Activated CD4-positive, CD25-positive, alpha-beta regulatory T cell treated with anti-CD3 and anti-CD28 coated beads, Interleukin-2, amount 50 U/mL, for 24 hours (primary cell): ENCODE measurements around the gene INSIG2.

ENCODE experiments used
- ATAC-seq, 2 donors: fragments of 150-1000 bp; cut with Tn5 transposase; one replicate each; pipeline ENCODE4 v1.10.0; 2021; ENCODE audit warnings: mild to moderate bottlenecking in 1 of 2, moderate library complexity in 1 of 2

Gene INSIG2

DNA sequence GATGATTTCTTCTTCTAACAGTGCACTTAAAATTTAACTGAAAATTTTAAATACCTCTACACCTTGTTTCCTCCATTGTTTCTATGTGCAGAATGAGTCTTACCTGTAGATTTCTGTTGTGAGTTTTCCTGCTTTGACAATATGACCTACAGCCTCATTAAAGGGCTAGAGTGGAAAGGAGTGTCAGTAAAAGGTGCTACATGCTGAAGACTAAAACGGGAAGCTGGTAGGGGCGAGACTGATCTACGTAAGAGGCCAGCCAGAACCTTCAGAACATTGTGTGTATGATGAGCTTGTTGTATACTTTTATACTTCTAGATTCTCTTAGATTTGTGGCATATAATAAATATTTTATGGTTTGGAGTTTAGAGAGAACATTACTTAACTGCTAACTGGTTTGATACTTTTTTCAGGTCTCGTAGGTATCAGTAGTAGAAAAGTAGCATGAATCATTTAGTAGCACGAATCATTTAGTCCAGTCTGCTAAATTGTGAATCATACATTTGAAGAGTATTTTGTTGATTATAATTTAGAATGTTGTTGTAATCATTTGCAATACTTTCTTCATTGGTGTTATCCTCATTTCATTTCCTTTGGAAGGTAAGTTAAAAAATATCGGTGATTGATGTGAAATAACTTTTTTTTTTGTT, 14.3 kb downstream of the INSIG2 start:
- peak in 1 of 2 donors; percentile 76 for ATAC-seq

DNA sequence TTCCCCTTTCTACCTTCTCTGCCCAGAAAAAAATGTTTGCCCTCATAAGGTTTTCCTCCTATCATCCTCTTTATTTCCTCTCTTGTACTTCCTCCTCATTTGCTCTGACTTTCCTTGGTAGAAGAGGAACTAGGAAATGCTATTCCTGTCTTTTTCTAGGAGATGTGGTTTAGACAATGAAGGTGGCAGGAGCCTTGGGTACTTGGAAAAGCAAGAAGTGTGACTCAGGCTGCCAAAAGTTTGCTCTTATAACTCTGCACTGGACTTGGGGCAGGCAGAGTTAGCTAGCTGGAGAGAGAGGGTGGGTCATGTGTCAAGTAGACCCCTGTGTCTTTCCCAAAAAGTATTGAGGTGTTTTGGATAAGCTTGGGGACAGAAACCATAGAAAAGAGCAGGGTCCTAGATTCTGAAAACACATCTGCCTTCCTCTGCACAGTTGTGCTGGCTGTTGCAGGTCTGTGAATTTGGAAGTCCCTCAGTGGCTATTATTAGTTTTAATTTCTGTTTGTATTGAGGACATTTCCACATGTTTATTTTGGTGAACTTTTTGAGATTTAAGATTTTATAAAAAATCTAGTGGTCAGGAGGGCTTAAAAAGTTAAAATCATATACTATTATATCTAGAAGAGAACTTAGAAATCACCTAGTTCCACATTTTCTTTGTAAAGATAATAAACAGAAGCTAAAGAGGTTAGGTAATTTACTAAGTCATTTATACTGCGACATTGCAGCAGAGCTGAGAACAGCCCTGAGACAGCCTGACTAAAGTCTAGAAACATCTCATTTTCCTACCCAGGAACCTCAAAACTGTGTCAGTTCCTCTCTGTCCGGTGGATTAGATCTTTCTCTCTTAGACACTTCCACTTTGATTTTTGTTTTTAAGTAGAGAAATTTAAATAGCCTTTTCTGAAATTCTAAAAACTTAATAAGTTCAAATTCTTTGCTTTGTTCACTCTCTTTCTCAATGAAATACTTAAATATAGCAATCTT, 16.0 kb downstream of the INSIG2 start:
- peak in 1 of 2 donors; percentile 38 for ATAC-seq

DNA sequence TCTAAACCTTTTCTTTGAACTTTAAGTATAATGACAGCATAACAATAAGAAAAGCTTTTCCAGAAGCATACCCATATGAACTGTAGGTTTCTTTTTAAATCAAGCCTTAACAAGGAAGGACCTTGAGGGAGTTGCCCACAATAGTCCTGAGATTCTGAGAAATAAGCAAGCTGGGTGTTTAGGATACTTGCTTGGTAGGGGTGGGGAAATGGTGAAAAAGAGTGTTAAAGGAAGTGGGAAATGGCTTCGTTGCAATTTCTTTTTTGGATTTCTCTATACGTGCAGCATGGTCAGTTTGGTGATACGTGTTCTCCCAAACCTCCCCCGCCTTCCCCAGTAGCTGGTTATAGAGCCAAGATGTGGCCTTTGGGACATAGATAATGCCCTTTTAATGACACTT, 17.2 kb downstream of the INSIG2 start:
- no peak for ATAC-seq

DNA sequence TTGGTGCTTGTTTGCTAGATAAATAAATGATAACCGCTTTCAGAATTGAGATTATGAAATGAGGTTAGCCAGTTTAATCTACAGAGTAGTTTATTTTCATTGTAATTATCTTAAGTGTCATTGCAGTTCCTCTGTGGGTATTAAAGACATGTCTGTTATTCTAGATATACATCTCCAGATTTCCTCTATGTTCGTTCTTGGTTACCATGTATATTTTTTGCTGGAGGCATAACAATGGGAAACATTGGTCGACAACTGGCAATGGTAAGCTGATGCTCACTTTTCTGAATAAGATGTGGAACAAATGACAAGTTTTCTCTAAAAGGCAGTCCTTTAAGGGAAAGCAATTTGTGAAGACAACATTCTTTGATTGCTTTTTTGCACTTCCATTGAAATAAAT, 18.7 kb downstream of the INSIG2 start:
- ATAC-seq = no peak

DNA sequence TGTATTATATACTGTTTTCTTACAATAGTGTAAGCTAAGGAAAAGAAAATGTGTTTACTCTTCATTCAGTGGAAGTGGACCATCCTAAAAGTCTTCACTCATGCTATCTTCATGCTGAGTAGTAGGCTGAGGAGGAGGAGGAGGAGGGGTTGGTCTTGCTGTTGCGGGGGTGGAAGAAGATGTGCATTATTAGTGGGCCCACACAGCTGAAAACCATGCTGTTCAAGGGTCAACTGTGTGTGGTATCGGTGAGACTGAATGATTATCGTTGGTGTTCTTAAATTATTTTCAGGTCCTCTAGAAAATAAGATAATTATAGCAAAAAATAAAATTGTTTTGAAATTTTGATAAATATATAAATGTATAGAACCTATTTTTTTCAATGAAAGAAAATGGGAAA, 22.0 kb downstream of the INSIG2 start:
- no peak for ATAC-seq

DNA sequence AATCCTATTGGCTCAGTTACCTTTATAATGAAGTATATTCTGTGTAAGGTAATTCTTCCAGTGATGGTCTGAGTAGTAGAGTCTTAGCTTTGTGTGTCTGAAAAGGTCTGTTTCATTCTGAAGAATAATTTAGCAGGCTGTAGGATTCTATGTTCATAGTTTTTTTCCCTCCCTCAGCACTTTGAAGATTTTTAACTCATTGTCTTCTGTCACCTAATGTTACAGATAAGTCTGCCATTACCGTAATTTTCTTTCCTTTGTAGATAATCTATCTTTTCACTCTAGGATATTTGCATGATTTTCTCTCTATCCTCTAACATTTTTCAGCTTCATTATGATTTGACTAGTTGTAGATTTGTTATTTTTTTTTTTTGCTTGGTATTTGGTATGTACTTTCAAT, 22.7 kb downstream of the INSIG2 start:
- no peak for ATAC-seq

DNA sequence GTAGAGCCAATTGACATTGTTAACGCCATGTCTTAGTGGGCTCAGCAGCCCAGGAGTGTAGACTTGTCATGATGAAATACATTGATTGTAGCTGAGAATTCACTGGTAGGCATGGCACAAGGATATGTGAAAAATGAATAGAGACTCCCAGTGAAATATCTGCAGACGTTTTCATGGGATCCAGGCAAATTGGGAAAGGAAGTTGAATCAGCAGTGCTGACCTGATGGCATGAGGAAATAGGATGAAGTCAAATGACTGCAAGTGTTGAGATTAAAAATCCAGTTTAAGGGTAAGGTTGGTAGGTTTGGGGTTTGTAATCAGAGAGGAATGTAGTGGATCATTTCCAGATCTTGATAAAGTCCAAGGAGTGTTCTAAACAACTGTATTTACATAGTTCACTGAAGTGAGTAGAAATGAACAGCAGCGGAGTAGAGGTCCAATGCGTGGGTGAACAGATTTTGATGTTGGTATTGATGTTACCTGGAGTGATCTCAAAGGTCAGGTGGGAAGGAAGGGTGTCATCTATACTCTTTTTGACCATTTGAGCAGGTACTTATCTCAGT, 24.6 kb downstream of the INSIG2 start:
- ATAC-seq = no peak

DNA sequence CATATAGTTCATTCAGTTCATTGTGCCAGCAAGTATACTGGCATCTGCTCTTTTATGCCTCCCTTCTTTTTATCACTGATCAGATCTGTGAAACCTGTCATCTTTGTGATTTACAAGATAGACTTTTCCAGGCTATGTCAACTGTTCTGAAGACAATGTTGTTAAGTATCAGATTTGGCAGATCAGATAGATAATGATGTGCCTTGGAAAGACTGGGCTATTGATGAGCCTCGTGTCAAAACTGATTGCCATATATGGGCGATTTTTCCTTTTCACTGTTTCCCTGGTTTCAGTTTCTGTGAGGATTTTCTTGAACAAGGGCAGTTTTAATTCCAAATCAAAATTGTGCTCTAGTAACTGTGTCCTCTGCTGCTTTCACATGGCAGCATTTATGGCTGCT, 26.6 kb downstream of the INSIG2 start:
- no peak for ATAC-seq

DNA sequence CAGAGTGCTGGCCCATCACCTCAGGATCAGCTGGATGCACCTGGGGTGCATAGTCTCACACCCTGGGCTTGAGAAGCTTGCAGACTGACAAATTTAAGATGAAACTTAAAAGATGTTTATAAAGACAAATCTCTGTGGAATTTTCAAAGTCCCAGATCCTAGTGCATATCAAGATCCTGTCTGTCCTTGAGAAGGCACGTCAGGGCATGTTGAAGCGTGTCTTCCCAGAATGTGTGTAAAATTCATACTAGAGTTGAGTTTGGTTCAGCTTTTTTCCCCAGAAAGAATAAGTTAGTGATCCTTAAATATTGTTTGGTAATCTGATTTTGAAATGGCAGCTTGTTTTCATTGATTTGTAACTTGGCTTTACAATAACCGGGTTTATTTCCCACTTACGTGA, 27.5 kb downstream of the INSIG2 start:
- no peak for ATAC-seq

DNA sequence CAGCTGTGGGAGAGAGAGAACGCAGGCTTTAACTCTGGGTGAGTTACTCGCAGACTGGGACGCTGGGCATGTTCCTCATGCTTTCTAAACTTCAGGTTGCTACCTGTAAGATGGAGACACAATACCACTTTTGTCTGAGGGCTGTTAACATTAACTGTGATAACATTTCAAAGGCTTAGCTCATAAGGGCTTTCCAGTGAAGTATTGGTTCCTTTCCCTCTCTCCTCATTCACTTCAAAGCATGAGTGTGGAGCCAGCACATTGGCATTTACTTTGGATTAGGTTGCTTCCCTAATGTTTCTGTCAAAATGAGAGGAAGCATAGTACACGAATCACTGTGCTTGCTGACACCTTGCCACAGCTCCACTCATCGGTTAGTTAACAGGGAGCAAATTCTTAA, 30.2 kb downstream of the INSIG2 start:
- no peak for ATAC-seq

DNA sequence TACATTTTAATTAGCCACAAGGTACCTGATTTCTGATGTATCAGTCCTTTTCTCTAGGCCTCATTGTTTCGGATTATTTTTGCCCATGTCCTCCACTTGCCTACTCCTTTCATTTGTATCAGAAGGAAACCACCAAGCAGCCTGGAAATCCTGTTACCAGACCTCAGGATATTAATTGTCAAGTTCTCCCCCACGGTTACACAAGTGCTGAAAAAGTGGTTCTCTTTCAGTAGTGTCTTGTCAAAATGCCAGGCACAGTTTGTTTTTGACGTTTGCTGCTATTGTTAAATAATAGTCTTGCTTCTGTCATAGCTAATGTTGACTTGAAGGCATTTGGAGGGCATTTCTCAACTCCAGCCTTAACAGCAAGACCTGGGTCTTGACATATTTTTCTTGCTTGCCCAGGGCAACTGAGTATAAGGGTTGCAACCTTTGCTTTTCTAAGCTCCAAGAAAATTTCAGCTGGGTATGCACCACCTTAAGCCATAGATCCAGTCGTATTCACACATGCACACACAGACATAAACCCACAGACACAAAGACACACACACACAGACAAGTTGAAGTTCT, 31.0 kb downstream of the INSIG2 start:
- no peak for ATAC-seq

DNA sequence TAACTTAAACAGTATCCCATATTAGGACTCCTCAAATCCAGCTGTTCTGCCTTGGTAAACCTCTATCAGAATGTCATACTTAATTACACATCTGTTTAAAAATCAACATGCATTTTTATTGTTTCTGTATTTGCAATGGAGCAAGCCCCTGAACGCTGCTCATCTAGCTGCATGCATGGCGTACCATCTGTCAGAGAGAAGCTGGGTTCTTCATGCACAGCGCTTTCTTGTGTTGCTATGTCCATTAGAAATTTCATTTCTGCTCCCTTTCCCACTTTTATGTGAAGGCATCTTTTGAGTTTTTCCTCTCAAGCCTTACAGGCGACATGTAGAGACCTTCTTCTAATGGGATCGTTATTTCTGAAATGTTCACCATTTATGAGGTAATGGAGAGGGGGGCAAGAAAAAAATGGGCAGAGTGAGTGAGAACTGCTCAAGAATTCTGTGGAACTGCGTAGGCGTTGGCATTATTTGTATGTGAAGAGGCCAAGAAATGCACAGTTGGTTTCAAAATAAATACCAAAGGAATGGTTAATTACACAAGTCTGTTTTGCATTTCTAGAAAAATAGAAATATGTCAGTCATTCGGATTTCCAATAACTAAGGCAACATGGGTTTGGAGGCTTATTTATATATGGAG, 31.6 kb downstream of the INSIG2 start:
- ATAC-seq = no peak

DNA sequence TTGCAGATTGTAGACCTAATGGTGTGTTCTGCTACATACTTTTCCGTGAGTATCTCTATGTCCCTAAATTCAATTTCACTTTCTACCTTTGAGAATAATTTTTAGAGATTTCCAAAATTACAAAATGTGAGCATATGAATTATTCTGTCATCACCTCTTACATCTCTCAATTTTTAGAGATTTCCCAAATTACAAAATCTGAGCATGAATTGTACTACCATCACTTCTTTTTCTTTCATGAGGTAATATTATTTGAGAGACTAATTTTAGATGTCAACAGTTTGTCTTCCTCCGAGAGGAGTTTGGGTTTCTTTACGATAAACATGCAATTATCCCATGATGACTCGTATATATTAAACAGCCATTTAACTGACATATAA, 32.1 kb downstream of the INSIG2 start:
- no peak for ATAC-seq

DNA sequence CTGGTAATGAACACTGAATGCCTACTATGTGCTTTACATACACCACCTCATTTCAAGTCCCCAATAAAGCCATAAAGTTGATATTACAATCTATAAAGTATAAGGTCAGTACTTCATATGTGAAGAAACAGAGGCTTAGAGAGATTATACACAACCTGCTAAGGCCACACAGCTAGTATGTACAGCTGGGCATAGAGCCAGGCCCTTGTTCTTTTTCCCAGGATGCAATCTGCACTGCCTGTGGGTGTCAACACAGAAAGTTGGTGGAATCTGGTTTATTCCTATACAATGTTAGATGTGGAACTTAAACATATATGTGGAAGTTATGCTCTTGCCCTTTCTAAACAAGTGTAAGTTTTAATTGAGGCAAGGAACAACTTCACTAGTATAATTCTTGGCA, 32.8 kb downstream of the INSIG2 start:
- no peak for ATAC-seq

DNA sequence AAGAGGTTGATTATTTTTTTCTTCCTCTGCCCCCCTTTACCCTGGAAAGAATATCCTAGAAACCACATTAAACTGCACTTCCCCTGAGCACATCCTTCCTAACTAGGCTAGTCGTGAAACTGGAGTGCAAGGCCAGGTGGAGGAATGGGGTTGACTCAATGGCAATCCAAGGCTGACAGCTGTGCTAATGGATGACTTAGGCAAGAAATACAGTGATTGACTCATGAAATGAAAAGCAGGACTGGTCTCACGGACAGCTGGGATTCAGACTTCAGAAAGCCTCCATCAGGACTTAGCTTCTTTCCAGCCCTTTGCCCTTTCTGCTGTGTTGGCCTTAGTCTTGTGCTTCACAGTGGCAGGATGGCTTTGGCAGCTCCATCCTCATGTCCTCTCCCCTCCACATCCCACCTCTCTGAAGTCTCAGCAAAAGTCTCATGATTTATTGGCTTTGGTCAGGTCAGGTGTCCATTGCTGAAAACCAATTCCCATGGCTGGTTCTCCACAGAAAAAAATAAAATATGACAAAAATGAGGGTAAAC, 33.8 kb downstream of the INSIG2 start:
- no peak for ATAC-seq

DNA sequence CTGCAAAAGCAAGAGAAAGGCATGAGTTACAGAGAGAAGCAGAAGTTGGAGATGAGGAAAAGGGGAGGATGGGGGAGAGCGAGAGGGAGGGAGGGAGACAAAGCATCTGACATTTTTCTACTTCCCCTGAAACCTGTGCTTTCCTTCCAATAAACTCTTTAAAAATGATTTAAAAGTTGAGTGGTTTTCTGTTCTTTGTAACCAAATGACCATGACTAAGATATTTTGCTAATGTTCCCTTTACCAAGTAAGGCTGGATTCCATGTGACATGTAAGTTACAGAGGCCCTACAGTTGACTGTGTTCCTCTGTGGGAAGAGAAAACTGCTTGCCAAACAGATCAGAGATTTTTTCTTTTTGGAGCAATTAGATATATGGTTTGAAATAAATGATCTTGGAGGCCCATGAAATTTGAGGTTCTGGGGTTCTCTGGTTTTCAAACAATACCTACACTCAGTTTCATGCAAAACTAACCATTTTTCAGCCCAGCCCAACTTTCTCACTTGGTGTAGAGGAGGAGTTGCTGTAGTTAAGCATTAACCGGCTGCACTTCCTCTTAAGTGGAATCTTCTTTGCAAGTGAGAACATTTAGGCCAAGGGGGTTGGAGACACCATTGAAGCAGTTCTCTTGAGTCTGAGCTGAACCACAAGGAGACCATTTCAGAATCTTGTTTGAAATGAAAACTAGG, 34.5 kb downstream of the INSIG2 start:
- no peak for ATAC-seq

DNA sequence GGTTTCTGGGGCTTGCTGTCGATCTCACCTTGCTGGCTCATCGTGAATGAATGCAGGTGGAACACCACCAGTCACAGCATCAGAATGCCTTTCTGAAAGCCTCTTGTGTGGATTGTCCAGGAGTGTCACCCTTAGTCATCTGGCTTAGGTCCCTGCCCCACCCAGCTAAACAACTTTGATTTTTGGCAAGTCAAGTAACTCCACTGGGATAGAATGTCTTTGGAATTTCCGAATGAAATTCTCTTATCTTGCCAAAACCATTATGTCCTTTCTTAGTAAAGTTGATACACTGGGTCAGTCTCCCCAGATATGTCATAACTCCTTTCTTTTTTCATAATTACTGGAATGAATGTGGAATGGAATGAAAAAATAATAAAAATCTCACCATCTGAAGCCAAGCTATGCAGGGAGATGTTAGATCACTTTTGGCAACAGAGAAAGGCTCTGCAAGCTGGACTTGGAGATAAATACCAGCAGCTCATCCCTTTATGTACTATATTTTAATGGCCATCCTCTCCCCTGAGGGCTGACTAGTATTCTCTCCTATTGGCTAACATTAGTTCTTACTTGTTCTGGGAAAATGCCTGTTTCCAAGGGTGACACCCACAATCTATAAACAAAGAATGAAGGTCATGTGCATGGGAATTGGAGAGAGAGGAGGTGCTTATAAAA, 35.4 kb downstream of the INSIG2 start:
- ATAC-seq = no peak

DNA sequence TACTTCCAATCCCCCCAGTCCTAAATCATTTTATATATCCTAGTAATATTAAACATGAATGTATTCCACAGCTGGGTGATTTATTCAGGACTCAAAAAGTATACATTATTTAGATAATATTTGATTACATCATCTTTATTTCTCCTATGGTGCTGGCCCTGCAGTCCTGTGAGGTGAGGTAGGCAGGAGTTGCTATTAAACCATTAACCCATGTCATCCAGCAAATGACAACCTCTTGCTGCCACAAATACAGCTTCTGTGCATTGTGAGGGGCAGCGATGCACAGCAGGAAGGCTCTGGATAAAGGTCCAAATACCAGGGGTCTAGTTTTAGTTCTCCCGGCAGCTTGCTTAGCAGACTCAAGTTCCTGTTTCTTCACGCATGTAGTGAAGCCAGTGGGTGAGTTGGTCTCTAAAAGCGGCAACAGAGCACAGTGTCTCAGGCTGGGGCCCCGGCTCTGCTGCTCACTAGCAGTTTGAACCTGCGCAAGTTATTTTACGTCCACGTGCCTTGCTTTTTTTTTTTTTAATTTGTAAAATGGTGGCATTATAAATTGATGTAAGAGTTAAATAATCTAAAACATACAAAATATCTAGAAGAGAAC, 36.1 kb downstream of the INSIG2 start:
- ATAC-seq = no peak

DNA sequence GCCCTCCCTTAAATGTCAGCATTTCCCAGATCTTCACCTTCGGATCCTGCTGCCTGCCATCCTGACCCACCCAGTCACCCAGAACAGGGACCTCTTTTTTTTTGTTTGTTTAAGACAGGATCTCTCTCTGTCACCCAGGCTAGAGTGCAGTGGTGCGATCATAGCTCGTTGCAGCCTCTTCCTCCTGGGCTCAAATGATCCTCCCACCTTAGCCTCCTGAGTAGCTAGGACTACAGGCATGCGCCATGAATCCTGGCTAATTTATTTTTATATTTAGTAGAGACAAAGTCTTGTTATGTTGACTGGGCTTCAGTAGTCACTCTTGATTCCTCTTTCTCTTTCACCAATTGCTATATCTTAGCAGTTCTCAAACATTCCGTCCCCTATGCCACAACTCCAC, 39.0 kb downstream of the INSIG2 start:
- ATAC-seq = no peak

DNA sequence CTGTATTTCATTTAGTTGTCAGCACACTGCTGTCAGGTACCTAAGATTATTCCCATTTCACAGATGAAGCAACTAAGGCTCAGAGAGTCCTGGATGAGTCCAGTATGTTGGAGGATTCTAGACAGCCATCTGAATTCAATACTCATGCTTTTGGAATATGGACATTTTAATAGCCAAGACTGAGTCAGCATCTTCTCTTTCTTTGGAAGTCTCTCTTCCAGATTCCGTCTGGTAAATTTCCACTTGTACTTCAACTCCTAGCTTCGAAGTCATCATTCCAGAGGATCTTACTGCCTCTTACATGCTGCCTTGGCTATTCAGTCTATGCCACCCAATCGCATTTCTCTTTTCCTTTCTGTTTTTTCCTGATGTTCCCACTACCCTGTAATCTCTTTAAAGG, 40.6 kb downstream of the INSIG2 start:
- no peak for ATAC-seq

DNA sequence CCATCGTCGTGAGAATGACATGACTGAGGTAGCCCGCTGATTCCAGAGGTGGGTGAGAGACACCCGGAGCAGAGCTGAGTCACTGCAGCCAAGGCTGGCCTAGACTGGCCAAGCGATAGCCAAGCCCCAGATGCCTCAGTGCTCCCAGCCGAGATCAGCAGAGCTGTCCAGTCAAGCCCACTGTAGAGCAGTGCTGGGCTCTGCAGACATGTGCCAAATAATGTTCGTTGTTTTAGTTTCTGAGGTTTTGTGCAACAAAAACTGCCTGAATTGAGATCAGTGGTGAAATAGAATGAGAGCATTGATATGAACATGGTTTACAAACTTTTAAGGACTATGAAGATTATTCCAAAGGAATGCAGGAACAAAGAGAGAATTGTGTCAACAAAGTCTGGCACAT, 42.1 kb downstream of the INSIG2 start:
- no peak for ATAC-seq
